Epithelial cell of alveolus of lung (primary cell): ENCODE measurements around the gene P2RX2. TPM values are rescaled to one million over a fixed set of nuclear protein-coding genes. Genes with fewer than 3 reads are reported as not detected.

ENCODE experiments used
- total RNA-seq: library from RNA; depleted of rRNA; stranded (reverse); fragments of >200 nt; gene quantifications from 2 replicates; pipeline ENCODE4 v1.2.1, GENCODE V29; 2015

P2RX2 gene
- not detected in 2 replicates for total RNA-seq

DNA sequence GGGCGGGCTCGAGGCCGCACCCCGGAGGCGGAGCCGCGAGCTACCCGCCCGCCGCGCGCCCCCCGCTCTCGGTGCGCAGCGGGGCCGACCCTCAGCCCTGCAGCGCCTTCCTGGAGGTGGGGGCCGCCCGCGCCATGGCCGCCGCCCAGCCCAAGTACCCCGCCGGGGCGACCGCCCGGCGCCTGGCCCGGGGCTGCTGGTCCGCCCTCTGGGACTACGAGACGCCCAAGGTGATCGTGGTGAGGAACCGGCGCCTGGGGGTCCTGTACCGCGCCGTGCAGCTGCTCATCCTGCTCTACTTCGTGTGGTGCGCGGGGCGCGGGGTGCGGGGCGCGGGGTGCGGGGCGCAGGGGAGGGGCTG is at the start of gene P2RX2:
Gene P2RX2, plus strand, starts transcription at position 94 of the 361 bp plus-strand sequence. Its CDS starts 41 bp downstream, at position 135.

DNA sequence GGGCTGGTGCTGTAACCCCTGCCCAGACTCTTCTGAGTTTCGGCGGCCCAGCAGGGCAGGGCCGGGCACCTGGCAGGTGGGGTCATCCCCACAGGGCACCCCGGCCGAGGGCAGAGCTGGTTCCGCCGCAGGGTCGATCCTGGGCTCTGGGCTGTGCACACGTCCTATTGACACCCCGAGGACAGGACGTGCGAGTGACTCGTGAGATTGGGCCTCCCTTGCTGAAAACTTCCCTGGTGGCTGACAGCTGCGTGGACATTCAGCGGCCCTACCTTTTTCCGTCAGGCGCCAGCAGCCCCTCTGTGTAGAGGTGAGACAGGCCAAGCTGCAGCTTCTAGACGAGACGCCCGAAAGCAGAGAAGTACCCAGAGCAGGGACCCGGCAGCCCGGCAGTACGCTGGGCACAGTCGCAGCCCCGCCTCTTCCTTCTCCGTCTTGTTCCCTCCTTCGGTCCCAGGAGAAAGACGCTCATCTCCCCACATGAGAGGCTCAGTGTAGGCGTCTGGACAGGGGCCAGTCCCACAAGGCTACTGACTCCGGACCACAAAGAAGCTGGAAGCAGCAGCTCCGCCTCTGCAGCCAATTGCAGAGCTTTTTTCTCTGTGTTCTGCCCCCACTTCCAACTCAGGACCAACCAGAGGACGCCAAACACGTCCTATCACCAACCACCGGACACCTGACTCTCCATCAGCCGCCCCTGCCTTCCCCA is 8.4 kb upstream of the P2RX2 start, which contains the start of gene LRCOL1:
Gene LRCOL1, minus strand, starts transcription at position 532 of the 709 bp plus-strand sequence. CDS start 4,331 bp downstream, outside the sequence.

Other genes starting within 250 kb of the P2RX2 start
- 7.9 and 9.2 TPM in 2 replicates for gene FBRSL1, start 128.6 kb upstream of the P2RX2 start, total RNA-seq
- not detected in 2 replicates for gene LRCOL1, start 8.2 kb upstream of the P2RX2 start, total RNA-seq
- gene POLE, start 68.6 kb downstream of the P2RX2 start, total RNA-seq = 11.6 and 15.4 TPM in 2 replicates
- 27.5 and 38.0 TPM in 2 replicates for gene PXMP2, start 68.8 kb downstream of the P2RX2 start, total RNA-seq
- 22.4 and 33.9 TPM in 2 replicates for gene PGAM5, start 92.1 kb downstream of the P2RX2 start, total RNA-seq
- 31.9 and 55.9 TPM in 2 replicates for gene ANKLE2, start 143.1 kb downstream of the P2RX2 start, total RNA-seq
- 67.6 and 69.6 TPM in 2 replicates for gene GOLGA3, start 210.1 kb downstream of the P2RX2 start, total RNA-seq